GM19351 (cell line): ENCODE measurements around the gene CHMP2A.
"Not testable (repeated sequence)": the region's sequence is repeated elsewhere in the genome, so short reads cannot be mapped to it uniquely, and the experiment has no call there.

Experiments
- ATAC-seq: cut with Tn5 transposase; IDR thresholded peaks from one replicate; pipeline ENCODE4 v1.9.1; 2021; ENCODE audit warnings: mild to moderate bottlenecking, moderate library complexity; ENCODE audit not compliant: unreplicated experiment

CHMP2A gene

GRCh38 chr19:58513694-58514563 is 41.0 kb downstream of the CHMP2A start:
- peak; percentile 78 for ATAC-seq

GRCh38 chr19:58513213-58513693 is 41.7 kb downstream of the CHMP2A start:
- peak; percentile 5 for ATAC-seq

- no peak for ATAC-seq
Measured at GRCh38 chr19:58511353-58512208, 43.3 kb downstream of the CHMP2A start, which contains the start of gene SLC27A5. Gene SLC27A5 (minus strand): TSS chr19:58511992. CDS start chr19:58511955, 37 bp downstream.

GRCh38 chr19:58510084-58510862 is 44.6 kb downstream of the CHMP2A start:
- ATAC-seq, result no peak

- no peak for ATAC-seq
Measured at GRCh38 chr19:58509731-58510083, 45.2 kb downstream of the CHMP2A start.

- not testable (repeated sequence) for ATAC-seq
Measured at GRCh38 chr19:58507602-58508223, 47.2 kb downstream of the CHMP2A start.
